ENCODE results near the gene RBM14.

DNA sequence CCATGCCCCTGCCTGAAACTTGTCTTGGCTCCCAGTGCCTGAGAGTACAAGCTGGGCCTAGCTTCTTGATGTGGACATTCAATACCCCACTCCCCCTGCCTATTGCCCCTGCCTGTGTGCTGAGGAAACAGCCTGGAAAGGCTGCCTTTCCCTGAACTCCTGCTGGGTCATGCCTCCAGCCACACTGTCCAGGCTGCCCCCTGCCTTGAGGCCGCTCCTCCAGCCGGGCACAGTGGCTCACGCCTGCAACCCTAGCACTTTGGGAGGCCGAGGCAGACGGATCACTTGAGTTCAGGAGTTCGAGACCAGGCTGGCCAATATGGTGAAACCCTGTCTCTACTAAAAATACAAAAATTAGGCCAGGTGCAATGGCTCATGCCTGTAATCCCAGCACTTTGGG, 13.4 kb upstream of the RBM14 start:
- no peak for TF ChIP-seq POLR2AphosphoS5 (IDR thresholded peaks at IDR 0.05; ENCODE audit: borderline replicate concordance, low read depth, low read length)
- no peak for TF ChIP-seq EZH2 (IDR thresholded peaks at IDR 0.05)
- TF ChIP-seq FOXP2 (optimal IDR thresholded peaks at IDR 0.05; ENCODE audit: control extremely low read depth, extremely low read length, insufficient read depth): no peak

Data from SK-N-MC (cell line).